GM19043 (cell line): ENCODE measurements around the gene CLK3.

Source experiments
- ATAC-seq: cut with Tn5 transposase; IDR thresholded peaks from one replicate; pipeline ENCODE4 v1.9.1; 2021; ENCODE audit warnings: low read depth; ENCODE audit not compliant: unreplicated experiment

The CLK3 gene

DNA sequence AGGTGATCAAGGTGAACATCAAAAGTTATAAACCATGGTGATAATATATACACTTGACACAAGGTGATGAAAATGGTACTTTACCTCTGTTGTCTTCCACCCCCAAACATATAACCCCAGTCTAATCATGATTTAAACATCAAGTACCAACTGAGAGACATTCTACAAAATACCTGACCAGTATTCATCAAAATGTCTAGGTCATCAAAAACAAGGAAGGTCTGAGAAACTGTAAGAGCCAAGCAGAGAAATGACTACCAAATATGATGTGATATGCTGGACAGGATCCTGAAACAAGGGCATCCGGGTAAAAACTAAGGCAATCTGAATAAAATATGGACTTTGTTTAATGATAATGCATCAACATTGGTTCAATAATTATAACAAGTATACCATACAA lies 52.3 kb downstream of the CLK3 start:
- ATAC-seq = no peak

DNA sequence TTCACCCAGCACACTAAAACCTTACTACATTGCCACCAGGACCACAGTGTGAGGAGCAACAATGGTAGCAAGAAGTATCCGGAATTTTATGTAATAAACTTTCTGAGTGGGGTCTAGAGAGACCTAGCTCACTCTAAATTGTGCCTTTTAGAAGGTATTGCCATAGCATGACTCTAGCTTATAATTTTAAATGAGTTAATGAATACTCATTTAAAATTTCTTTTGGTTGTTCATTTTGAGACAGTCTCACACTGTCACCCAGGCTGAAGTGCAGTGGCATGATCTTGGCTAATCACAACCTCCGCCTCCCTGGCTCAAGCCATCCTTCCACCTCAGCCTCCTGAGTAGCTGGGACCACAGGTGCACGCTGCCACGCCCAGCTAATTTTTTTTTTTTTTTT lies 54.0 kb downstream of the CLK3 start:
- no peak for ATAC-seq

DNA sequence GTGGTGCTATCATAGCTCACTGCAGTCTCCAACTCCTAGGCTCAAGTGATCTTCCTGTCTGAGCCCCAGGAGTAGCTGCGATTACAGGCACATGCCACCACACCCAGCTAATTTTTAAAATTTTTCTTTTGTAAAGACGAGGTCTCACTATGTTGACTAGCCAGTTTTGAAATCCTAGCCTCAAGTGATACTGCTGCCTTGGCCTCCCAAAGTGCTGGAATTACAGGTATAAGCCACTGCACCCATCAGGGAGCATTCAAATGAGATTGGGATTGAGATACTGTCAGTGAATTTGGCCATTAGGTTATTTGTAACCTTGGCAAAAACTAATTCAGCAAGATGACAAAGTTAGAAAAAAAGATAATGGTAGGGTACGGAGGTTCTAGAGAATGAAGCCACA lies 58.5 kb downstream of the CLK3 start:
- ATAC-seq = no peak

DNA sequence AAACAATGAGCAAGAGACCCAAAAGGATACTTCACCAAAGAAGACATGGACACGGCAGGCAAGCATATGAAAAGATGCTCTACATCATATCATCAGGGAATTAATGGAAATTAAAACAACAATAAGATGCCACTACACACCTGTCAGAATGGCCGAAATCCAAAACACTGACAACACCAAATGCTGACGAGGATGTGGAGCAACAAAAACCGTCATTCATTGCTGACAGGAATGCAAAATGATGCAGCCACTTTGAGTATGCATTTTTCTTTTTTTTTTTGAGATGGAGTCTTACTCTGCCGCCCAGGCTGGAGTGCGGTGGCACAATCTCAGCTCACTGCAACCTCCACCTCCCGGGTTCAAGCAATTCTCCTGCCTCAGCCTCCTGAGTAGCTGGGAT lies 61.2 kb downstream of the CLK3 start:
- no peak for ATAC-seq
